ENCODE results near the gene C10orf67.
"Not testable (repeated sequence)": the region's sequence is repeated elsewhere in the genome, so short reads cannot be mapped to it uniquely, and the experiment has no call there.

Gene C10orf67

DNA sequence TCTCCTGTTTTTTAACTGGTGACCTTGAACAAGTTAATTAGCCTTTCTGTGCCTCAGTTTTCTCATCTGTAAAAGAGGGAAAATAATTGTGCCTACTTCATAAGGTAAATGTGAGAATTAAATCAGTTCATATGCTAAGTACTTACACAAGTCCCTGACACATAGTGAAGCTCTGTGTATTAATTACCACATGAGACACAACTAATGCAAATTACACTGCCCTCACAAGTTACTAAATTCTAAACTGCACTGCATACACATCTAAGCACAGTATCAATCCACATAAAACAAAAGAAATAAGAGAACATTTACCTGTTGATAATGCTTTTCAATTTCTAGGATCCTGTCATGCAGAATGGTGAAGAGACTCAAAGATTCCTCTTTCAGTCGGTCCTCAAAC, 22.5 kb downstream of the C10orf67 start:
- DNase-seq = no peak

DNA sequence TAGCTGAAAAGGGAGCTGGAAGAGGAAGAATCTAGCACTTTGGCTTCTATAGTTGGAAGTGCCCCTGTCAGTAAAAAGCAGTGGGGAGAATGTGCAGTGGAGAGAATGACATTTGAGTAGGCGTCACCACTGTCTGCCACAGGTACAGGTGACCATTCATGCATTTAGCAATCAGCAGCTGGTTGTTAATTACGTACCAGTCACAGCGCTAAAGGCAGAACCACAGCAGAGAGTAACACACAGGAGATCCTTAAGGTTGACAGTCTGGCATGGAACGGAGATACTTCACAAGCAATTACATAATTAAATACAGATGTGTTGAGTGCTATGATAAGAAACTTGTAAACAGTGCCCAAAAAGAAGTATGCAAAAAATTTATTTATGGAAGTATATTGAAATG, 24.8 kb downstream of the C10orf67 start:
- DNase-seq = no peak

GRCh38 chr10:23318359-23318758, 26.2 kb downstream of the C10orf67 start:
- no peak for DNase-seq

DNA sequence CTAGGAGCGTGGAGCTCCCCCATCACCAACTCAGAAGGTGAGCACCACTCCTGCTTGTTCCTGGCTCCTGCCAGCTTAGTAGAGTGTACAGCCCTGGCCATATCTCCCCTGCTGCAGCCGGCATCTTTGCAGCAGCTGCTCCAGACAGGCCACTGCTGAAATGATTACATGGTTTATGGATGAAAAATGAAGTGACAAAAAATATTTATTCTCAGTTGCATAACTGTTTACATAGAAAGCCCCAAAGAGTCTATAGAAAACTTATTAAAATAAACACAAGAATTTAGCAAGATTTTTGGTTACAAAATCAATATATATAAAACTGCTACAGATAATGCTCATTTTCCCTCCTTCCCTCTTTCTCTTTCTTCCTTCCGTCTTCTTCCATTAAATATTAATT, 27.2 kb downstream of the C10orf67 start:
- no peak for DNase-seq

DNA sequence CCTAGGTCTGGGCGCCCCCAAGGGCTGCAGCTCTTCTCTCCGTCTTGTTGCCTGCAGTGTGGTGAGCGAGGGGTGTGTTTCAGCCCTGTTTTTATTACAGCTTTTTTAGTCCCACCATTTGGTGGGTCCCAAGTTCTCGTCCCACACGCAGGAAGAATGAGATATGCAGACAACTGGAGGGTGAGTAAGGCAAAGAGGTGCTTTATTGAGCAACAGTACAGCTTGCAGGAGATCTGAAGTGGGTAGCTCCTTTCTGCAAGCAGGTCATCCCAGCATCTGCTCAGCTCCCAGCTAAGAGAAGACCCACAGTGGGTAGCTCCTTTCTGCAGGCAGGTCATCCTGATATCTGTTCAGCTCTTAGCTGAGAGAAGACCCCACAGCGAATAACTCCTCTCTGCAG, 28.2 kb downstream of the C10orf67 start:
- no peak for DNase-seq

DNA sequence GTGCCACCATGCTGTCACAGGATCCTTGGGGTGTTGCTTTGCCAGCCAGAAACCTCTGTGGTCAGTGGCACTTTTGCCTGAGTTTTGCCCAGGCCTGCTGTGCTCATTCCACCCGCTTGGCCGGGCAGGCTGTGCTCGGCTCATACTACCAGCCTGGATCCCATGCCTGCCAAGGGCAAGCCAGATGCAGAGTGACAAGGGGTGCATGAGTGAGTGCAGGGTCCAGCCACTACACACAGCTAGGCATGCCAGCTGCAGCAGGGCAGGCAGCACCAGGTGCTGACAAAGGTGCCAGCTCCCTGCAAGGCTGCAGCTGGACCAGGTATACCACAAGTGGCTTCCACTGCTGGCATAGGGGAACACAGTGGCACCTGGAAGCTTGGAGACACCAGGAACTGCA, 28.6 kb downstream of the C10orf67 start:
- no peak for DNase-seq

- DNase-seq = no peak
Measured at GRCh38 chr10:23314835-23315239, 29.8 kb downstream of the C10orf67 start.

DNA sequence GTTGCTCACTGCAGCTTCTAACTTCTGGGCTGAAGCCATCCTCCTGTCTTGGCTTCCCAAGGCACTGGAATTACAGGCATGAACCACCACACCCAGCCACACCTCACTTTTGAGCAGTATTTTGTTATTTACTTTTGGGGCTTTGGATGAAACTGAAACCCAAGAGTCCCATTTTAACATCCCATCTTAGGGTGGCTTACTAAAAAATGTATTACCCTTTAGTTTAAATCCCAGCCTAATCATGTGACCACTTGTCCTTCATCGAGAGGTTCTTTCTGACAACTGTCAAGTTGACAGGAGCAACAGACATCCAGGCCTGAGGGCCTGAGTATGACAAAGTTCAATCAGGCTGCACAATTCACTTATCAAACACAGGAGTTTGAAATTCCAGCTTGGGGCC, 33.6 kb downstream of the C10orf67 start:
- no peak for DNase-seq

DNA sequence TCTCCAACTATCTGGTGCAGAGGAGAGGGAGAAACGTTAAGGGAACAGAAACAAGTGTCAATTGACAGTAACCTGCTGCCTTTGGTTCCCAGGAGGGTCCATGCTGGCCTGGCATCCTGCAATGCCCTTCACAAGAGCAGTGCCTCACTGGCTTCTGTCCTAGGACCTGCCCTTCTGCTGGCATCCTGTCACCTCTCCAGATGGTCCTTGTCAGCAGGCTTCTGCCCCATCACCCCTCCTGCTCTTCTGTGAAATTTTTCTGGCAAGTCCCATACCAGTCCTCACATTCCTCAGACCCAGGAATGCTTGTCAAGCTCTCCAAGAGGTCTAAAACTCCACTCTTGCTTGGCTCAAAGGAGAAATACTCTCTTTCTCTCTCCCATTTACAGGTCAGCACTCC, 34.2 kb downstream of the C10orf67 start:
- no peak for DNase-seq

GRCh38 chr10:23299961-23300360, 44.6 kb downstream of the C10orf67 start:
- DNase-seq = not testable (repeated sequence)

DNA sequence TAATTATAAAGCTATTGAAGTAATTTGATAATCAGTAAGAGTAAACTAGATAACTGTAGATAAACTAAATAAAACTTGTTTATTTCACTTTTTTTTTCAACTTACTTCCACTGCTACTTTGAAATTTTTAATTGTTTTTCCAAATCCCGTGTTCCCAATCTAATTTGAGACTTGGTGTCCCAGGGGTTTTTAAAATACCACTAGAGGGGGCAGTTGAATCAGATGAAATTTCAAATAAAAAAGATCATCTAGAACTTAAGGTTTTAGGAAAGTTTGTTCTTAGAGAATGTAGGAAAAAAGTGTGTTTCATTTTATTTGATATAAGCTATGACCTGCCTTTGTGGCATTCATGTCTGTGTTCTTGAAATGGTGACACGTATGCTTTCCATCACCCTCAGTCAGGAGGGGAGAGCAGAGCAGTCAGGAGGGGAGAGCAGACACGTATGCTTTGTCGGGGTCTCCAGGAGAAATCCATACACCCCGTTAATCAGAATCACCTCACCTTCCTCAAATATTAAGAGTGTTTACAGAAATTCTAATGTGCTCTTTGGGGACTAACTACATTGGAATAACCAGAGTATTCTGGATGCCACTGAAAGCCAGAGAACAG, 49.9 kb downstream of the C10orf67 start:
- DNase-seq = no peak

DNA sequence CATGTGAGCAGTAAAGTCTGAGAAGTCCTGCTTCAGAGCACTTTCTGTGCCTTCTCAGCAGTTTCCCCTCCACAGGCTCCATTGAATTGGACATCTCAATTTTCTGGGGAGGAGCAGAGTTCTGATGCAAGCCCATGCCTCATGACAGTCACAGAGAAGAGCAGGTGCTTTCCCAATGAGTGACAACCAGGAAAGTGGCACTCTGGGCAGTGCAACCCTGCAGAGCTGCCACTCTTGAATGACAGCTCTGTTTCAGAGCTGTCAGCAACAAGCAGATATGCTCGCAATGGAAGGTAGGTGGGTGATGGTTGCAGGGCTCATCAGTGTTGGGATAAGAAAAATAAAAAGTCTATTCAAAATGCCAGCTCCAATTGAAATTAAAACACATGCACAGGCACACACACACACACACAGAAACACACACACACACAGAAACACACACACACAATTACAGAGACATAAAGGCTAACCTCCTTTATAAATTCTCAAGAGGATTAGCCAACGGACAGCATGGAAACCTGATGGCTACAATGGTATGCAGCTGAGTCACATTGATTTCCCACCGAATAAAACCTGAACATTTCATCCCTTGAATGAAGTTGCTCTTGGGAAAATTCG, 50.5 kb downstream of the C10orf67 start:
- no peak for DNase-seq

DNA sequence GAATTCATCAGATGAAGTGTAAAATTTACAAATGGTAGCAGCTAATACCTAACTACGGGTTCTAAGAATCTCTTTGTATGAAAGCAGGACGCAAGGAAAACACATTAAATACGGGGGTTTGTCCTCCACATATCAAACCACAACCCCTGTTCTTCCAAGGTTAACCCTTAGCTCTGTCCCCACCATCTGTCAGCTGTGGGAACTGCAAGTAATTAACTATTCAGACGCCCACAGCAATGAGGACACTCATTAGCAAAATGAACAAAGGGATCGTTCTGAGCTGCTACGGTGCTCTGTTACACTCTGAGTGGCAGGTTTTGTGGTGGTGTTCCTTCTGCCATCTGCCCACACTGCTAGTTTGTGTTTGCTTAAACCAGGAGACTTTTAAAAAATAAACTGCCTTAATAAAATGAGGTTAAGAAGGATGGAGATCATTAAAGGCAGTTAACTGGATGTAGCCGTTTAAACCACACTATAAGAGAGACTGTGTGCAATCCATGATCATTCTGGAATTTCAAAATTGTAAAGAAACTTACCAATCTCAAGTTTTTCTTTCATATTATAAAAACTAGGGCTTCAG, 51.4 kb downstream of the C10orf67 start:
- no peak for DNase-seq

DNA sequence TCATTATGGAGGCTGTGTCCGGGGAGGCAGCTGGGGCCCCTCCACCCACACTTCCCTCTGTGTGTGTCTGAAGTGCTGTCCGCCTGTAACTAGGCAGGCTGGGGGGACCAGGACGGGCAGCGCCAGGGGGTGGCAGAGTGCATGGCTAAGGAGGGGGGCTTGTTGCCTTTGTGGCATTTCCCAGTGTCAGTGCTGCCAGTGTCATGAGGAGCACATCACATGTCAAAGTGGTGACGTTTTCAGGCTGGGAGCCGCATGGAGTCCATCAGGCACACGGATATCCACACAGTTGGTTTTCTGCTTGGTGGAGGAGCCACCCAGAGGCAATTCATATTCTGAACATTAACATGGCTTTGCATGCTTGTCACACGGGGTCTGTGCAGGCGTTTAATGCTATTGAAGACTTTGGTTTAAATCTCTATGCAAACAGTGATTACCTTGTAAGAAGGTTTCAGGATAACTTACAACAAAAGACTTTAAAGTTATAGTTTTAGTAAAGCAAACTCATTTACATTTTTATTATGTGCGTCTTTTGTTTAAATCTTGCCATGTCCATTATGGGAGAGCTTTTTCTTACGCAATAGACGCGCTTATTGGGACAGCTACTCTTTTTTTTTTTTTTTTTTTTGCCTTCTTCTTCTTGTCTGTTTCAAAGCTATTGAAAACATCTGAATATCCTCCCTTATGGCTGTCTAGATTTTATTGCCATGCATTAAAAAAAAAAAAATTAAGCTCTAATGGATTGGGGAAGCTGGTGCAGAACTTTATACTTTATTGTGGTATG, 52.9 kb downstream of the C10orf67 start:
- DNase-seq = no peak

DNA sequence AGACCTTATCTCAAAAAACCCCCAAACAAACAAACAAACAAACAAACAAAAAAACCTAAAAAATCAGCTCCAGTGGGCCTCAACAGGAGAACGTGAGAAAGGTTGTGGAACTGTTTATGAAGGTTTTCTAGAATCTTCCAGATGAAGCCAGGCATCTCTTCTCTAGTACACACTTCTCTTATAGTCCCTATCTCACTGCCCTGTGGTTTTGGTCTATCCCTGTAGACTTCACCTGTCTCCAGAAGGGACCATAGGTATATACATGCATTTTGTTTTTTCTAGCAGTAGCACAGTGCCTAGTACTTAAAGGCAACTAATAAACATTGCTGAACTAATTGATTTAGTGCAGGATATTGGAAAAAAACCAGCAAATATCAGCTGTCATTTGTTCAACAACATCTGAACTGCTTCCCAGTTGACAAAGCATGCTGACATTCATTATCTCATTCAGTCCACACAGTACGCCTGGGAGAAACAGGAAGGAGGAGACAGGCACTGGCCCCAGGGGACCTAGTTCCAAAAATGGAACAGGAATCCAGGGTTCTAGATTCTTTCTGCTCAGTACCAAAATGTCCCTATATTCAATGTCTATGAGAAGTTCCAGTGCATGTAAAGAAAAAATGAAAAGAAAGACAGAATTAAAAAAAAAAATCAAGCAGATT, 59.8 kb downstream of the C10orf67 start:
- DNase-seq = no peak

DNA sequence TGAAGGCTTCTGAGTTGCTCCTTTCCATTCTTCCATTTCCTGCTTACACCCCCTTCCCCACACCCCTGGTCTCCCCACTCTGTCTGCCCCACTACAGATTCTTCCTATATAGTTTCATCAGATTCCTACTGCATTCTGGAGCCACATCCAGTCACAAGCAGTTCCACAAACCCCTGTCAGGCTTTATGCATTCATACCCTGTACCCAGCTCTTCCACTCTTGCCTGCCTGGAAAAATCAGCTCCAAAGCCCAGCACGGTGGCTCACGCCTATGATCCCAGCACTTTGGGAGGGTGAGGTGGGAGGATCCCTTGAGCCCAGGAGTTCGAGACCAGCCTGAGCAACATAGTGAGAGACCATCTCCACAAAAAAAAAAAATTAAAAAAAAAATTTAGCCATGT, 60.4 kb downstream of the C10orf67 start:
- no peak for DNase-seq

DNA sequence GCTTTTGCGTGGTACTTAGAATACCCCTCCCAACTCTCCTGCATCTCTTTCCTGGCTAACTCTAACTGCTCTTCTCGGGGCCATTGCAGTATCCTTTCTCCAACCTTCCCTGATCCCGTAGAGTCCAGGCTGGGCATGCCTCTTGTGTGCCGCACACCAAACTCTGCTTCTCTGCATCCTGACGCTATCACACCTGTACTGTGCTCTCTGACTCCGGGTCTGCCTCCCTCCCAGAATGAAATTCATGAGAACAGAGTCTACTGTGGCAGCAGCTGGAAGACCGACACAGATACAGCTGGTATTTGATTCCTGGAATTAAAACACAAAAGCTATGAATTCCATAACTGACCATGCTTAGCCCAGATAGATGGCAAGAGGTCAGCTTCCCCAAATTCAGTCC, 60.9 kb downstream of the C10orf67 start:
- no peak for DNase-seq

- DNase-seq = no peak
Measured at GRCh38 chr10:23281044-23281433, 63.6 kb downstream of the C10orf67 start.

DNA sequence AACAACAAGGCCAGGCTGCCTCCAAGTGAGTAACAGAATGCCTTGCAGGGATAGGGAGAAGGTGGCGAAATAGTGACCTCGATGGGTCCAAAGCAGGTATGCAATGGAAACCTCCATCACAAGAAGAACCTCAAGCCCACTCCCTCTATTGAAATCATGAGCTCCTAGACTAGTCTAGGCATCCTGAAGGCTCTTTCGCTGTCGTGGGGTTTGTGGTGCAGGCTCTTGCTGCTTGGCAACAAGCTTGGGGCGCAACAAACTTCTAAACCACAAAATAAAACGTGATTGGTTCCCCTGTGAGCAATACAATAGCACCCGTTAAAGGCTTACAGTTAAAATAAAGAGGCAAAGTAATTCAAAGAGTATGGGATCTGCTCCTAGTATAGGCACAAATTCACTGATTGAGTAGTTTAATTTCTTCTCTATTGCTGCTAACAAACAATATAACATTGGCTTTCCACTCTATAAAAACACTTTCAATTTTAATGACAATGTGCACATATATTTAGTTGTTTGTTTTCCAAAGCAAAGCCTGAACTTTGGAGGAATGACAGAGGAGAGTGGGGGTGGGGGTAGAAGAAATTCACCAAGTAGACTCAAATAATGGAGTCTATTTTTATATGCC, 64.1 kb downstream of the C10orf67 start:
- DNase-seq = no peak

DNA sequence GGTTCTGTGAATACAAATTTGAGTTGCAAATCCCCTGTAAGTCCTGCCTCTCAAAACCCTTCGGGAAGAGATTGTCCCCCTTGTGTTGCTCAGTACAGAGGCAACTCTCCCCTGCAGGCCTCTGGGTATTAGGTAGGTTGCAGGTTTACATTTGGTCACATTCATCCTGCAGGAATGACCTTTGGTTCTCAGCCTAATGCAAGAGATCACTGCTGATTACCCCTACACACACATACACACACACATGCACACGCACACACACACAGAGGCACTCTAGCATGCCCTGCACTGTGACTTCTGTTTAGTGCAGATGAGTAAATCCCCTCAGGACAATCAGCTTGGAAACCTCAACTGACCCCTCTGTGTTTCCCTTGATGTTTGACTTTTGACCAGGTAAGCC, 69.2 kb downstream of the C10orf67 start:
- no peak for DNase-seq

- DNase-seq = not testable (repeated sequence)
Measured at GRCh38 chr10:23274179-23274578, 70.4 kb downstream of the C10orf67 start.

GRCh38 chr10:23270531-23270930, 74.1 kb downstream of the C10orf67 start:
- no peak for DNase-seq

Data from NCI-H2171 (cell line).